ENCODE measurements around the gene CPEB3.

DNA sequence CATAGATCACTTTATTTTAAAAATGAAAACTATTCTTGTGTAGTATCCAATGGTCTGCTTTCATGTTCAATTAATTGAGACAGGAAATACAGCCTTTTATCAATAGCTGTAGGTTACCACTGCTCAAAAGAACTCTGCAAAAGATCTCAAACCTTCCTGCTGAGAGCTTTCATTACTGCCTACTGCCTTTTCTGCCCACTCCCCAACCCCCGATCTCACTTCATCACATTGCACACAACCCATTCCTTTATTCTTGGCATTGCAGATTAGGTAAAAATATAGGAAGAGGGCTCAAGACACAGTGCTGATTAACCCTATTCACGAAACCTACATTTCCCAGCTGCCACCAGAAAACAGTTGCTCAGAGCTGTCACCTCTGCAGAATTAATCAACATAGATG, 195.9 kb downstream of the CPEB3 start:
- TF ChIP-seq FOXA1 (IDR thresholded peaks at IDR 0.05) (no peak), FOXM1 (IDR thresholded peaks at IDR 0.05; ENCODE audit: borderline replicate concordance) (no peak), L3MBTL2 (conservative IDR thresholded peaks at IDR 0.05) (no peak), ELF4 (IDR thresholded peaks at IDR 0.05) (no peak), TARDBP (IDR thresholded peaks at IDR 0.05) (no peak), NFRKB (IDR thresholded peaks at IDR 0.05) (no peak), SUZ12 (IDR thresholded peaks at IDR 0.05) (no peak), LEF1 (IDR thresholded peaks at IDR 0.05; ENCODE audit: borderline replicate concordance) (no peak), BHLHE40 (IDR thresholded peaks at IDR 0.05; ENCODE audit: borderline replicate concordance) (no peak)
- TF ChIP-seq, protein P1, sequence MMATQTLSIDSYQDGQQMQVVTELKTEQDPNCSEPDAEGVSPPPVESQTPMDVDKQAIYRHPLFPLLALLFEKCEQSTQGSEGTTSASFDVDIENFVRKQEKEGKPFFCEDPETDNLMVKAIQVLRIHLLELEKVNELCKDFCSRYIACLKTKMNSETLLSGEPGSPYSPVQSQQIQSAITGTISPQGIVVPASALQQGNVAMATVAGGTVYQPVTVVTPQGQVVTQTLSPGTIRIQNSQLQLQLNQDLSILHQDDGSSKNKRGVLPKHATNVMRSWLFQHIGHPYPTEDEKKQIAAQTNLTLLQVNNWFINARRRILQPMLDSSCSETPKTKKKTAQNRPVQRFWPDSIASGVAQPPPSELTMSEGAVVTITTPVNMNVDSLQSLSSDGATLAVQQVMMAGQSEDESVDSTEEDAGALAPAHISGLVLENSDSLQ (IDR thresholded peaks at IDR 0.05), result no peak
